B cell (primary cell): ENCODE measurements around the gene GIPC3.

ENCODE experiments used
- EZH2 ChIP-seq: IDR thresholded peaks from 2 replicates; pipeline ENCODE4 v1.6.1; 2012; ENCODE audit warnings: borderline replicate concordance, low read depth, mild to moderate bottlenecking, moderate library complexity, low read length; ENCODE audit not compliant: insufficient read depth, poor library complexity, severe bottlenecking
- TF ChIP-seq, protein P1 (sequence below): fragments of 200-600 bp; IDR thresholded peaks from one replicate; pipeline ENCODE4 v1.8.0; 2022; ENCODE audit warnings: antibody characterized with exemption, mild to moderate bottlenecking

- TF ChIP-seq, protein P1, sequence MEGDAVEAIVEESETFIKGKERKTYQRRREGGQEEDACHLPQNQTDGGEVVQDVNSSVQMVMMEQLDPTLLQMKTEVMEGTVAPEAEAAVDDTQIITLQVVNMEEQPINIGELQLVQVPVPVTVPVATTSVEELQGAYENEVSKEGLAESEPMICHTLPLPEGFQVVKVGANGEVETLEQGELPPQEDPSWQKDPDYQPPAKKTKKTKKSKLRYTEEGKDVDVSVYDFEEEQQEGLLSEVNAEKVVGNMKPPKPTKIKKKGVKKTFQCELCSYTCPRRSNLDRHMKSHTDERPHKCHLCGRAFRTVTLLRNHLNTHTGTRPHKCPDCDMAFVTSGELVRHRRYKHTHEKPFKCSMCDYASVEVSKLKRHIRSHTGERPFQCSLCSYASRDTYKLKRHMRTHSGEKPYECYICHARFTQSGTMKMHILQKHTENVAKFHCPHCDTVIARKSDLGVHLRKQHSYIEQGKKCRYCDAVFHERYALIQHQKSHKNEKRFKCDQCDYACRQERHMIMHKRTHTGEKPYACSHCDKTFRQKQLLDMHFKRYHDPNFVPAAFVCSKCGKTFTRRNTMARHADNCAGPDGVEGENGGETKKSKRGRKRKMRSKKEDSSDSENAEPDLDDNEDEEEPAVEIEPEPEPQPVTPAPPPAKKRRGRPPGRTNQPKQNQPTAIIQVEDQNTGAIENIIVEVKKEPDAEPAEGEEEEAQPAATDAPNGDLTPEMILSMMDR: no peak
- no peak for TF ChIP-seq EZH2
These were observed 29.4 kb upstream of the GIPC3 start for GRCh38 chr19:3555653-3556422.
